ENCODE measurements around the gene KCND3.

DNA sequence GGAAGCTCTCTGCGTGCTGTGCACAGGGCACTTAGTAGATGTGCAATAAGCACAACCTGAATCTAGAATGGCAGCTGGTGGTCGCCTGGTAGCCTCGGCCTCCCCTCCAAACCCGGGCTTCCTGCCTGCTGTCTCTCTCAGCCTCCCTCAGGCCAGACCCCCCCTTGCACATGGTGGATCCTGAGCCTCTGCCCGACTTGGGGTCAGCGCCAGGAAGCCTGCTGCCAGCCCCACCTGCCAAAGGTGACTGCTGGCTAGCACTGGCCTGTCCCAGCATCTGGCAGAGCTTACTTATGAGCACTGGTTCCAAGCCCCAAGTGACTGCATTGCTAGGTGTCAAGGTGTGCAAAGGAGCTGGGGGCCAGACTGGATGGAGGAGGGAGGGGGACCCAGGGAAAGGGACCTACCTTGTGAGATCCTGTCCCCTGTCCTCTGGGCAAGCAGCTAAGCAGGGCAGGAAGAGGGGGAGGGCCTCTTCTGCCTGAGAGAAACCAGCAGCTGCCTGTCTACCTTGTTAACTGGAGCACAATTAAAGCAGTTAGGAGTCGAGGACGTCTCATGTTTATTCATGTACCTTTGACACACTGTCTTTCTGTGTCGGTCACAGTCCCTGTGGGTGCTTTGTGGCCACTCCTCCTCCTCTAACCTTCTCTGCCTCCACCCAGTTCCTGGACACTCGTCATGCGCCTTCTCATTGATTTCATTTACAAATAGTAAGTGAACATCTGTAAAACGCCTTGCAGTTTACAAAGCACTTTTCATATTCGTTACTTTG is 132.9 kb downstream of the KCND3 start:
- TF ChIP-seq POLR2A (IDR thresholded peaks at IDR 0.05) (no peak), CTCF (IDR thresholded peaks at IDR 0.05) (no peak)
